SK-N-SH (cell line): Measurements from ENCODE around the gene MGRN1. TPM values are rescaled to one million over a fixed set of nuclear protein-coding genes. Genes with fewer than 3 reads are reported as not detected.

ENCODE experiments used
- CTCF ChIA-PET: fragments of 300-600, 350-600 bp; formaldehyde crosslinking; extraction: SDS; loops from one replicate; lab custom pipeline; 2021; lab: Yijun Ruan, JAX
- POLR2A ChIA-PET: fragments of 350-600 bp; sonication (Branson Sonifier 250); formaldehyde crosslinking; extraction: SDS; loops from one replicate; lab custom pipeline; 2020; ENCODE audit warnings: antibody characterized with exemption, inconsistent platforms; lab: Yijun Ruan, JAX
- DNase-seq: peaks from one replicate; pipeline ENCODE4 v3.0.0; 2012
- H2AFZ ChIP-seq: fragments of 200-600 bp; sonication (generic); 2 replicates; pipeline ENCODE4 v1.8.1; 2016; ENCODE audit warnings: antibody characterized with exemption, mild to moderate bottlenecking, low read depth
- H3F3A ChIP-seq: fragments of 200-600 bp; sonication (generic); replicated peaks from 2 replicates; pipeline ENCODE3; 2016; ENCODE audit warnings: antibody characterized with exemption, mild to moderate bottlenecking; ENCODE audit not compliant: insufficient read depth
- H3K27ac ChIP-seq, 2 experiments: fragments of 200-500 bp in 1 of 2; fragments of 200-600 bp in 1 of 2; sonication (Bioruptor generic) in 1 of 2; sonication (generic), shearing (Covaris generic) in 1 of 2; 2 replicates each; pipeline versions ENCODE4 v1.5.1 to v1.6.1; 2014 to 2016; ENCODE audit warnings: low read depth in 2 of 2, inconsistent platforms in 1 of 2, low read length in 1 of 2, mild to moderate bottlenecking in 1 of 2, mixed read lengths in 1 of 2
- H3K27me3 ChIP-seq: fragments of 200-600 bp; sonication (generic), shearing (Covaris generic); 2 replicates; pipeline ENCODE4 v1.6.1; 2016; ENCODE audit warnings: mixed run types; ENCODE audit not compliant: insufficient read depth
- H3K36me3 ChIP-seq, 2 experiments: fragments of 200-500 bp in 1 of 2; fragments of 200-600 bp in 1 of 2; sonication (Bioruptor generic) in 1 of 2; sonication (generic) in 1 of 2; replicated peaks in 1 of 2; 2 replicates each; pipeline versions ENCODE3 to v1.5.1; 2014 to 2016; ENCODE audit warnings: low read length in 1 of 2, mild to moderate bottlenecking in 1 of 2; ENCODE audit not compliant: insufficient read depth in 2 of 2, control insufficient read depth in 1 of 2
- H3K4me1 ChIP-seq, 2 experiments: fragments of 200-500 bp in 1 of 2; fragments of 200-600 bp in 1 of 2; sonication (Bioruptor generic) in 1 of 2; sonication (generic), shearing (Covaris generic) in 1 of 2; 2 replicates each; pipeline versions ENCODE4 v1.5.1 to v1.6.1; 2014 to 2016; ENCODE audit warnings: low read depth in 1 of 2, low read length in 1 of 2, mixed run types in 1 of 2; ENCODE audit not compliant: insufficient read depth in 2 of 2, control insufficient read depth in 1 of 2
- H3K4me2 ChIP-seq: fragments of 200-600 bp; sonication (generic), shearing (Covaris generic); 2 replicates; pipeline ENCODE4 v1.6.1; 2017; ENCODE audit warnings: mixed run types
- H3K4me3 ChIP-seq, 2 experiments: fragments of 200-500 bp in 1 of 2; fragments of 200-600 bp in 1 of 2; sonication (Bioruptor generic) in 1 of 2; sonication (generic), shearing (Covaris generic) in 1 of 2; 2 replicates each; pipeline versions ENCODE4 v1.5.1 to v1.8.1; 2014 to 2016; ENCODE audit warnings: low read depth in 2 of 2, inconsistent platforms in 1 of 2, low read length in 1 of 2, mild to moderate bottlenecking in 1 of 2, mixed read lengths in 1 of 2, moderate library complexity in 1 of 2
- H3K79me2 ChIP-seq: fragments of 200-600 bp; sonication (generic); 2 replicates; pipeline ENCODE4 v1.8.1; 2017; ENCODE audit warnings: mild to moderate bottlenecking; ENCODE audit not compliant: insufficient read depth
- H3K9ac ChIP-seq: fragments of 200-600 bp; sonication (generic); 2 replicates; pipeline ENCODE4 v1.6.1; 2017; ENCODE audit warnings: mixed run types
- H3K9me2 ChIP-seq: fragments of 200-600 bp; sonication (generic); 2 replicates; pipeline ENCODE4 v1.6.1; 2017; ENCODE audit warnings: mixed run types
- H3K9me3 ChIP-seq: fragments of 200-600 bp; sonication (generic); 2 replicates; pipeline ENCODE4 v1.6.1; 2017; ENCODE audit warnings: mixed run types, mild to moderate bottlenecking, moderate library complexity
- H4K20me1 ChIP-seq: fragments of 200-600 bp; sonication (generic); 2 replicates; pipeline ENCODE4 v1.6.1; 2017; ENCODE audit warnings: mild to moderate bottlenecking, mixed run types; ENCODE audit not compliant: insufficient read depth
- CHD2 ChIP-seq: fragments of 150-350 bp; IDR thresholded peaks from 2 replicates; pipeline ENCODE4 v1.6.1; 2018; ENCODE audit warnings: low read length; ENCODE audit not compliant: partially characterized antibody
- CTCF ChIP-seq: fragments of 200-600 bp; sonication (generic); IDR thresholded peaks from 2 replicates; pipeline ENCODE4 v1.6.1; 2017; ENCODE audit warnings: antibody characterized with exemption, mild to moderate bottlenecking, moderate library complexity
- FOXJ3 ChIP-seq: sonication (generic); formaldehyde crosslinking; IDR thresholded peaks from 2 replicates; pipeline ENCODE4 v1.5.1; 2020; ENCODE audit warnings: mild to moderate bottlenecking, missing genetic modification reagents
- FOXM1 ChIP-seq: IDR thresholded peaks from 2 replicates; pipeline ENCODE4 v1.4.0; 2012; ENCODE audit warnings: low read depth, mild to moderate bottlenecking
- NRF1 ChIP-seq: IDR thresholded peaks from 2 replicates; pipeline ENCODE4 v1.6.1; 2012; ENCODE audit warnings: low read depth, mild to moderate bottlenecking, low read length
- RCOR1 ChIP-seq: fragments of 150-350 bp; IDR thresholded peaks from 2 replicates; pipeline ENCODE4 v1.6.1; 2017; ENCODE audit warnings: antibody characterized with exemption, low read length
- RFX5 ChIP-seq: IDR thresholded peaks from 2 replicates; pipeline ENCODE4 v1.6.1; 2012; ENCODE audit warnings: mild to moderate bottlenecking, improper control_type of control experiment, low read length
- RXRA ChIP-seq: IDR thresholded peaks from 2 replicates; pipeline ENCODE4 v1.4.0; 2012; ENCODE audit warnings: low read depth, mild to moderate bottlenecking, borderline replicate concordance
- SIN3A ChIP-seq: IDR thresholded peaks from 2 replicates; pipeline ENCODE4 v1.6.1; 2012; ENCODE audit warnings: low read depth, mild to moderate bottlenecking, low read length, moderate library complexity, borderline replicate concordance
- WGBS: methylation state at CpG from one replicate; pipeline ENCODE4 v1.1.6; 2017; ENCODE audit warnings: low lambda C conversion rate; 5-methylcytosine and 5-hydroxymethylcytosine counted together
- polyA plus RNA-seq, 3 experiments: library from polyadenylated mRNA; depleted of rRNA; stranded (reverse); fragments of >200 nt; gene quantifications; 2 replicates each; pipeline ENCODE4 v1.2.3, GENCODE V29; 2012
- TF ChIP-seq, protein P1 (sequence below): IDR thresholded peaks from 2 replicates; pipeline ENCODE4 v1.4.0; 2012; ENCODE audit warnings: low read depth

The MGRN1 gene
- polyA plus RNA-seq, 1 of the 3 experiments (the other 2 are of a cell fraction), result 13.3 TPM

DNA sequence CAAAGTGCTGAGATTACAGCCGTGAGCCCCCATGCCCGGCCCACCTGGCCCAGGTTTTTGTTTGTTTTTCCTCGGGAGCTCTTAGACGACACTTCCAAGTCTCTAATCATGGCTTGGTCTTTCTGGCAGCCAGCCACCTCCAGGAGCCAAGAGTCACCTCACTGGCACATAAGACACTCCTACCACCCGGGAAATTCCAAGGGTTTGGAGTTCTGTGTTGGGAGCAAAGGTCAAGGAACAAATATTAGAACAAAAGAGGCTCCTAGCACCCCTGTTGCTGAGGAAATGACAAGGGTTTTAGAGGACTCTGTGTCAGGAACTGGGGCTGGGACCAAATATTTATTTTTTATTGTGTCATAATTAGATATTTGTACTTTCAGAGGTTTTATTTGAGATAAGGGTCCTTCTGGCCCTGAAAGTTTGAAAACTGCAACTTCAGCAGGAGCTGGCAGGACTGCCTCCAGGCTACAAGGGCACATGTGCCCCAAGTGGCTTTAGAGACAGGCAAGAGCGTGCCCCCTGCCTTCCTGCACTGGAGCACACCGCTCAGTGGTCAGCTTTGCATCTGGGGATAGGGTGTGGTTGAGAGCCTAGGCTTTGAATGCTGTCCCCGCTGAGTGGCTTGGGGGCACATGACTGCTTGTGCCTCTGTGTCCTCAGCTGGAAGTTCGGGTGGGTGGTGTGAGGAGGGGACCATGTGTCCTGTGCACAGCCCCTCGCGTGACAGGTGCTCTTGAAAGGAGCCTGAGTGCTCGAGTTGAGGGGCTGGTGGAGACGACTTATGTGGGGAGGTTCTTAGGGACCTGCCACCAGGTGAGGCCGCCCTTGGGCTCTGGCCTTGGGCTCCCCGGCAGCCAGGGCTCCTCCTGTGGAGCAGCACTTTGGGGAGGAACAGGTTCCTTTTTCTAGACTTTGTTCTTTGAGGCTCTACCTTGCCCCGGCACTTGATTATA is 29.7 kb downstream of the MGRN1 start (continued):
- TF ChIP-seq CTCF (no peak), NRF1 (no peak)

GRCh38 chr16:4654964-4655590 is 30.5 kb downstream of the MGRN1 start:
- Histone ChIP-seq H3K4me3 (no peak overlapping the region), H3K4me2 (no peak overlapping the region), H3K9me2 (no peaks in the 10 kb centered on the region), H3K4me1 (no peaks in the 10 kb centered on the region), H3K79me2 (peaks cover 9% of the 10 kb centered on the region), H3K36me3 (peaks cover 9 to 47% of the 10 kb centered on the region in 2 experiments), H3F3A (no peaks in the 10 kb centered on the region), H3K27ac (no peak overlapping the region), H3K9ac (no peak overlapping the region), H3K27me3 (no peaks in the 10 kb centered on the region)
- 97% methylated on average over 6 of the region's 12 CpGs for WGBS
- no peak for DNase-seq
- POLR2A ChIA-PET, result no interaction called here
- TF ChIP-seq SIN3A (no peak), CTCF (no peak), RXRA (no peak)
- TF ChIP-seq, all 33 proteins: peak for 0
- no peaks in the 10 kb centered on the region for H3K9me3 ChIP-seq
- no peak overlapping the region for H2AFZ ChIP-seq
- CTCF ChIA-PET, result interaction anchor here (0.8 kb wide), 1 partner anchor 31 kb away, joined by 3 read pairs; the partner anchor contains the start of gene MGRN1
- peaks cover 9% of the 10 kb centered on the region; the same call in 1 of the 2 replicates for H4K20me1 ChIP-seq

DNA sequence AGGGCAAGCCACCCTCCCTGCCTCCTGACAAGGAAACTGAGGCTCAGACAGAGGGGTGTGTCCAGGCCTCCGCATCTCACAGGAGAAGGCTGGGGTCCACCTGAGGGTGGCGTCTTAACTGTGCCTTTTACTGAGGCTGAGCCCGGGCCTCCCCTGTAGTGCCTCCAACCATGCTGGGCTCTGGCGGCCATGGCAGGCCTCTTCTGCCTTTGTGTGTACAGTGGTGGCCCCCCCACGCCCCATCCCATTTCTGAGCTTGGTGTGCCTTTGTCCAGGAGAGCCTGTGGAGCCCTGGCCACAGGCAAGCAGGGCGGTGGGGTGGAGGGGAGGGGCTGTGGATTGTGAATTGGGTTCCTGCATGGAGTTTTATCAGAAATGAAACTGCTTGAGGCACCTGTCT is 31.2 kb downstream of the MGRN1 start:
- Histone ChIP-seq H3K36me3 (peaks cover 9 to 49% of the 10 kb centered on the region in 2 experiments), H2AFZ (no peak overlapping the region), H3K27me3 (no peaks in the 10 kb centered on the region), H3K27ac (no peak overlapping the region), H3K9me3 (no peaks in the 10 kb centered on the region), H3K9ac (no peak overlapping the region), H3K4me1 (no peaks in the 10 kb centered on the region), H3K4me2 (no peak overlapping the region), H3F3A (no peaks in the 10 kb centered on the region), H4K20me1 (peaks cover 3% of the 10 kb centered on the region; the same call in 1 of the 2 replicates), H3K79me2 (peaks cover 7% of the 10 kb centered on the region), H3K9me2 (no peaks in the 10 kb centered on the region), H3K4me3 (no peak overlapping the region)
- TF ChIP-seq CHD2, result no peak
- TF ChIP-seq FOXM1, result no peak
- TF ChIP-seq FOXJ3 (CRISPR knock-in tag), result no peak
- no peak for TF ChIP-seq RFX5
- TF ChIP-seq RCOR1, result no peak
- TF ChIP-seq, protein P1, sequence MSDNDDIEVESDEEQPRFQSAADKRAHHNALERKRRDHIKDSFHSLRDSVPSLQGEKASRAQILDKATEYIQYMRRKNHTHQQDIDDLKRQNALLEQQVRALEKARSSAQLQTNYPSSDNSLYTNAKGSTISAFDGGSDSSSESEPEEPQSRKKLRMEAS, result no peak
- no peak for TF ChIP-seq NRF1
- POLR2A ChIA-PET, result no interaction called here
- CTCF ChIA-PET, result interaction anchor here (0.8 kb wide), 1 partner anchor 32 kb away, joined by 3 read pairs; the partner anchor contains the start of gene MGRN1
- WGBS, result 100% methylated on average over 4 of the region's 6 CpGs
- DNase-seq, result no peak
